GM18907 (cell line): Measurements from ENCODE around the gene SBF2.
"Not testable (repeated sequence)": the region's sequence is repeated elsewhere in the genome, so short reads cannot be mapped to it uniquely, and the experiment has no call there.

Experiments used
- ATAC-seq: cut with Tn5 transposase; IDR thresholded peaks from one replicate; pipeline ENCODE4 v1.9.1; 2021; ENCODE audit warnings: mild to moderate bottlenecking, moderate library complexity; ENCODE audit not compliant: unreplicated experiment

Gene SBF2

GRCh38 chr11:9916480-9916879, 377.5 kb downstream of the SBF2 start:
- ATAC-seq: no peak

- ATAC-seq: no peak
Observed at GRCh38 chr11:9914064-9914463, 380.0 kb downstream of the SBF2 start.

- no peak for ATAC-seq
Observed at GRCh38 chr11:9905960-9906791, 387.8 kb downstream of the SBF2 start.

GRCh38 chr11:9905501-9905951, 388.5 kb downstream of the SBF2 start:
- ATAC-seq: no peak

GRCh38 chr11:9903579-9903978, 390.4 kb downstream of the SBF2 start:
- no peak for ATAC-seq

GRCh38 chr11:9901943-9902342, 392.1 kb downstream of the SBF2 start:
- no peak for ATAC-seq

GRCh38 chr11:9900253-9900652, 393.8 kb downstream of the SBF2 start:
- ATAC-seq: not testable (repeated sequence)

- no peak for ATAC-seq
Observed at GRCh38 chr11:9899676-9900075, 394.3 kb downstream of the SBF2 start.

GRCh38 chr11:9896902-9897301, 397.1 kb downstream of the SBF2 start:
- ATAC-seq: no peak

- ATAC-seq: no peak
Observed at GRCh38 chr11:9895006-9895405, 399.0 kb downstream of the SBF2 start.

GRCh38 chr11:9893474-9893873, 400.5 kb downstream of the SBF2 start:
- no peak for ATAC-seq

- ATAC-seq: no peak
Observed at GRCh38 chr11:9888938-9889337, 405.1 kb downstream of the SBF2 start.

GRCh38 chr11:9887472-9887871, 406.5 kb downstream of the SBF2 start:
- ATAC-seq: no peak

- ATAC-seq: no peak
Observed at GRCh38 chr11:9886595-9886994, 407.4 kb downstream of the SBF2 start.

- no peak for ATAC-seq
Observed at GRCh38 chr11:9884601-9885000, 409.4 kb downstream of the SBF2 start.

GRCh38 chr11:9880657-9881056, 413.4 kb downstream of the SBF2 start:
- no peak for ATAC-seq

GRCh38 chr11:9878936-9879335, 415.1 kb downstream of the SBF2 start:
- ATAC-seq: no peak

- no peak for ATAC-seq
Observed at GRCh38 chr11:9876331-9876730, 417.7 kb downstream of the SBF2 start.

GRCh38 chr11:9875862-9876261, 418.2 kb downstream of the SBF2 start:
- ATAC-seq: no peak

- ATAC-seq: no peak
Observed at GRCh38 chr11:9875399-9875798, 418.6 kb downstream of the SBF2 start.

- no peak for ATAC-seq
Observed at GRCh38 chr11:9874466-9874865, 419.6 kb downstream of the SBF2 start.

GRCh38 chr11:9868641-9869040, 425.4 kb downstream of the SBF2 start:
- ATAC-seq: no peak

GRCh38 chr11:9862981-9863380, 431.0 kb downstream of the SBF2 start:
- ATAC-seq: no peak
